ENCODE data around the gene C1orf53.

Gene C1orf53

GRCh38 chr1:197917805-197918651 is 15.6 kb downstream of the C1orf53 start:
- Histone ChIP-seq H3K27me3 (ENCODE audit: control insufficient read depth, insufficient read depth, low read length) (peaks cover 100% of the 10 kb centered on the region), H3K4me1 (ENCODE audit: control insufficient read depth, insufficient read depth, low read length) (peaks cover 38% of the 10 kb centered on the region), H3K4me3 (ENCODE audit: low read length) (no peak overlapping the region), H3K36me3 (ENCODE audit: control insufficient read depth, insufficient read depth, low read length) (no peaks in the 10 kb centered on the region), H3K9me3 (ENCODE audit: control insufficient read depth, low read length) (no peaks in the 10 kb centered on the region), H3K9ac (ENCODE audit: low read length) (no peak overlapping the region)

- Histone ChIP-seq H3K9ac (ENCODE audit: low read length) (no peak overlapping the region), H3K4me1 (ENCODE audit: control insufficient read depth, insufficient read depth, low read length) (peaks cover 33% of the 10 kb centered on the region), H3K27me3 (ENCODE audit: control insufficient read depth, insufficient read depth, low read length) (peaks cover 96% of the 10 kb centered on the region), H3K9me3 (ENCODE audit: control insufficient read depth, low read length) (no peaks in the 10 kb centered on the region), H3K4me3 (ENCODE audit: low read length) (no peak overlapping the region), H3K36me3 (ENCODE audit: control insufficient read depth, insufficient read depth, low read length) (no peaks in the 10 kb centered on the region)
Observed at GRCh38 chr1:197918807-197919345, 16.4 kb downstream of the C1orf53 start.

GRCh38 chr1:197919346-197920066 is 17.1 kb downstream of the C1orf53 start:
- H3K4me1 ChIP-seq (ENCODE audit: control insufficient read depth, insufficient read depth, low read length) = peaks cover 33% of the 10 kb centered on the region
- H3K9me3 ChIP-seq (ENCODE audit: control insufficient read depth, low read length) = no peaks in the 10 kb centered on the region
- H3K36me3 ChIP-seq (ENCODE audit: control insufficient read depth, insufficient read depth, low read length) = no peaks in the 10 kb centered on the region
- no peak overlapping the region for H3K9ac ChIP-seq (ENCODE audit: low read length)
- H3K27me3 ChIP-seq (ENCODE audit: control insufficient read depth, insufficient read depth, low read length) = peaks cover 89% of the 10 kb centered on the region
- no peak overlapping the region for H3K4me3 ChIP-seq (ENCODE audit: low read length)

GRCh38 chr1:197920067-197920396 is 17.6 kb downstream of the C1orf53 start:
- H3K27me3 ChIP-seq (ENCODE audit: control insufficient read depth, insufficient read depth, low read length) = peaks cover 84% of the 10 kb centered on the region
- no peak overlapping the region for H3K4me3 ChIP-seq (ENCODE audit: low read length)
- H3K9me3 ChIP-seq (ENCODE audit: control insufficient read depth, low read length) = no peaks in the 10 kb centered on the region
- H3K9ac ChIP-seq (ENCODE audit: low read length) = no peak overlapping the region
- no peaks in the 10 kb centered on the region for H3K36me3 ChIP-seq (ENCODE audit: control insufficient read depth, insufficient read depth, low read length)
- peaks cover 33% of the 10 kb centered on the region for H3K4me1 ChIP-seq (ENCODE audit: control insufficient read depth, insufficient read depth, low read length)

GRCh38 chr1:197920414-197921117 is 18.1 kb downstream of the C1orf53 start:
- H3K4me1 ChIP-seq (ENCODE audit: control insufficient read depth, insufficient read depth, low read length) = peaks cover 32% of the 10 kb centered on the region
- peaks cover 79% of the 10 kb centered on the region for H3K27me3 ChIP-seq (ENCODE audit: control insufficient read depth, insufficient read depth, low read length)

GRCh38 chr1:197921235-197922069 is 19.0 kb downstream of the C1orf53 start:
- Histone ChIP-seq H3K9ac (ENCODE audit: low read length) (no peak overlapping the region), H3K9me3 (ENCODE audit: control insufficient read depth, low read length) (no peaks in the 10 kb centered on the region), H3K36me3 (ENCODE audit: control insufficient read depth, insufficient read depth, low read length) (no peaks in the 10 kb centered on the region), H3K4me3 (ENCODE audit: low read length) (no peak overlapping the region), H3K4me1 (ENCODE audit: control insufficient read depth, insufficient read depth, low read length) (peaks cover 23% of the 10 kb centered on the region), H3K27me3 (ENCODE audit: control insufficient read depth, insufficient read depth, low read length) (peaks cover 71% of the 10 kb centered on the region)

More at GRCh38 chr1:197920414-197921117, 18.1 kb downstream of the C1orf53 start:
- H3K9me3 ChIP-seq (ENCODE audit: control insufficient read depth, low read length) = no peaks in the 10 kb centered on the region
- no peaks in the 10 kb centered on the region for H3K36me3 ChIP-seq (ENCODE audit: control insufficient read depth, insufficient read depth, low read length)
- no peak overlapping the region for H3K4me3 ChIP-seq (ENCODE audit: low read length)
- no peak overlapping the region for H3K9ac ChIP-seq (ENCODE audit: low read length)

- no peaks in the 10 kb centered on the region for H3K9me3 ChIP-seq (ENCODE audit: control insufficient read depth, low read length)
- H3K4me1 ChIP-seq (ENCODE audit: control insufficient read depth, insufficient read depth, low read length) = peaks cover 19% of the 10 kb centered on the region
- no peak overlapping the region for H3K4me3 ChIP-seq (ENCODE audit: low read length)
- H3K36me3 ChIP-seq (ENCODE audit: control insufficient read depth, insufficient read depth, low read length) = no peaks in the 10 kb centered on the region
- peaks cover 71% of the 10 kb centered on the region for H3K27me3 ChIP-seq (ENCODE audit: control insufficient read depth, insufficient read depth, low read length)
- H3K9ac ChIP-seq (ENCODE audit: low read length) = no peak overlapping the region
Observed at GRCh38 chr1:197922070-197922390, 19.6 kb downstream of the C1orf53 start.

GRCh38 chr1:197923038-197923437 is 20.6 kb downstream of the C1orf53 start:
- Histone ChIP-seq H3K36me3 (ENCODE audit: control insufficient read depth, insufficient read depth, low read length) (no peaks in the 10 kb centered on the region), H3K27me3 (ENCODE audit: control insufficient read depth, insufficient read depth, low read length) (peaks cover 70% of the 10 kb centered on the region), H3K4me1 (ENCODE audit: control insufficient read depth, insufficient read depth, low read length) (peaks cover 9% of the 10 kb centered on the region), H3K9ac (ENCODE audit: low read length) (no peak overlapping the region), H3K9me3 (ENCODE audit: control insufficient read depth, low read length) (no peaks in the 10 kb centered on the region), H3K4me3 (ENCODE audit: low read length) (no peak overlapping the region)

- no peaks in the 10 kb centered on the region for H3K9me3 ChIP-seq (ENCODE audit: control insufficient read depth, low read length)
- peaks cover 3% of the 10 kb centered on the region for H3K4me1 ChIP-seq (ENCODE audit: control insufficient read depth, insufficient read depth, low read length)
- H3K9ac ChIP-seq (ENCODE audit: low read length) = no peak overlapping the region
- H3K27me3 ChIP-seq (ENCODE audit: control insufficient read depth, insufficient read depth, low read length) = peaks cover 60% of the 10 kb centered on the region
- H3K36me3 ChIP-seq (ENCODE audit: control insufficient read depth, insufficient read depth, low read length) = no peaks in the 10 kb centered on the region
- no peak overlapping the region for H3K4me3 ChIP-seq (ENCODE audit: low read length)
Observed at GRCh38 chr1:197924516-197925123, 22.2 kb downstream of the C1orf53 start.

- H3K27me3 ChIP-seq (ENCODE audit: control insufficient read depth, insufficient read depth, low read length) = peaks cover 31% of the 10 kb centered on the region
- no peaks in the 10 kb centered on the region for H3K9me3 ChIP-seq (ENCODE audit: control insufficient read depth, low read length)
- no peaks in the 10 kb centered on the region for H3K4me1 ChIP-seq (ENCODE audit: control insufficient read depth, insufficient read depth, low read length)
- H3K9ac ChIP-seq (ENCODE audit: low read length) = no peak overlapping the region
- no peaks in the 10 kb centered on the region for H3K36me3 ChIP-seq (ENCODE audit: control insufficient read depth, insufficient read depth, low read length)
- H3K4me3 ChIP-seq (ENCODE audit: low read length) = no peak overlapping the region
Observed at GRCh38 chr1:197927908-197928665, 25.7 kb downstream of the C1orf53 start.
